HEK293 (cell line): Measurements from ENCODE around the gene EMC9.

ENCODE experiments used
- CTCF ChIA-PET: fragments of 350-600 bp; formaldehyde crosslinking; extraction: SDS; loops from one replicate; lab custom pipeline; 2021; ENCODE audit warnings: antibody characterized with exemption; lab: Yijun Ruan, JAX
- POLR2A ChIA-PET: fragments of 300-600 bp; formaldehyde crosslinking; extraction: SDS; loops from one replicate; lab custom pipeline; 2020; ENCODE audit warnings: antibody characterized with exemption, inconsistent platforms; lab: Yijun Ruan, JAX
- H3K27ac ChIP-seq: fragments of 200-500 bp; sonication (Bioruptor generic); 2 replicates; pipeline ENCODE4 v1.5.1; 2014; ENCODE audit warnings: low read depth, low read length, control low read depth, inconsistent platforms; ENCODE audit errors: extremely low read depth
- H3K36me3 ChIP-seq, 2 experiments: fragments of 200-500 bp in 1 of 2; sonication (Bioruptor generic) in 1 of 2; 1 replicate in 1 of 2; 2 replicates in 1 of 2; pipeline ENCODE4 v1.5.1; 2014 to 2017; ENCODE audit warnings: inconsistent platforms in 2 of 2, low read length in 2 of 2; ENCODE audit not compliant: control insufficient read depth in 2 of 2, insufficient read depth in 1 of 2
- H3K4me1 ChIP-seq: fragments of 200-500 bp; sonication (Bioruptor generic); 2 replicates; pipeline ENCODE4 v1.5.1; 2014; ENCODE audit warnings: mild to moderate bottlenecking, low read length, inconsistent platforms; ENCODE audit not compliant: control insufficient read depth, insufficient read depth
- H3K4me3 ChIP-seq: 2 replicates; pipeline ENCODE4 v1.5.1; 2011; ENCODE audit warnings: low read depth, mild to moderate bottlenecking, control low read depth, low read length, moderate library complexity
- H3K9me3 ChIP-seq: fragments of 200-500 bp; sonication (Bioruptor generic); 2 replicates; pipeline ENCODE4 v1.5.1; 2014; ENCODE audit warnings: low read depth, low read length, inconsistent platforms; ENCODE audit not compliant: control insufficient read depth, insufficient read depth
- BCL11A ChIP-seq: fragments of 450-650 bp; formaldehyde crosslinking; IDR thresholded peaks from 2 replicates; pipeline ENCODE4 v1.5.1; 2016; ENCODE audit warnings: low read depth, missing biosample characterization, missing genetic modification characterization
- ELK4 ChIP-seq: IDR thresholded peaks from 2 replicates; pipeline ENCODE4 v1.6.1; 2011; ENCODE audit warnings: mild to moderate bottlenecking, low read depth, low read length, borderline replicate concordance
- GFI1B ChIP-seq: fragments of 450-650 bp; formaldehyde crosslinking; IDR thresholded peaks from 2 replicates; pipeline ENCODE4 v1.5.1; 2016; ENCODE audit warnings: missing biosample characterization, missing genetic modification characterization
- HIC1 ChIP-seq: fragments of 450-650 bp; formaldehyde crosslinking; IDR thresholded peaks from 2 replicates; pipeline ENCODE4 v1.5.1; 2016; ENCODE audit warnings: missing biosample characterization, missing genetic modification characterization
- HOXD13 ChIP-seq: sonication (generic); formaldehyde crosslinking; IDR thresholded peaks from 2 replicates; pipeline ENCODE4 v1.8.0; 2022; ENCODE audit warnings: missing genetic modification reagents, borderline replicate concordance
- IKZF3 ChIP-seq: fragments of 450-650 bp; IDR thresholded peaks from 2 replicates; pipeline ENCODE4 v1.5.0; 2018; ENCODE audit warnings: missing biosample characterization, mild to moderate bottlenecking, missing genetic modification characterization, moderate library complexity
- OSR2 ChIP-seq: fragments of 450-650 bp; formaldehyde crosslinking; IDR thresholded peaks from 2 replicates; pipeline ENCODE4 v1.5.1; 2016; ENCODE audit warnings: missing biosample characterization, missing genetic modification characterization
- ZBTB1 ChIP-seq: fragments of 450-650 bp; formaldehyde crosslinking; IDR thresholded peaks from 2 replicates; pipeline ENCODE4 v1.5.1; 2016; ENCODE audit warnings: missing biosample characterization, missing genetic modification characterization
- ZNF10 ChIP-seq: fragments of 450-650 bp; formaldehyde crosslinking; IDR thresholded peaks from 2 replicates; pipeline ENCODE4 v1.5.1; 2017; ENCODE audit warnings: missing biosample characterization, missing genetic modification characterization
- ZNF2 ChIP-seq: fragments of 450-650 bp; formaldehyde crosslinking; IDR thresholded peaks from 2 replicates; pipeline ENCODE4 v1.5.1; 2016; ENCODE audit warnings: missing biosample characterization, missing genetic modification characterization
- ZNF202 ChIP-seq: fragments of 450-650 bp; formaldehyde crosslinking; IDR thresholded peaks from 2 replicates; pipeline ENCODE4 v1.5.1; 2016; ENCODE audit warnings: missing biosample characterization, missing genetic modification characterization, borderline replicate concordance
- ZNF239 ChIP-seq: fragments of 450-650 bp; formaldehyde crosslinking; IDR thresholded peaks from 2 replicates; pipeline ENCODE4 v1.5.1; 2016; ENCODE audit warnings: missing biosample characterization, missing genetic modification characterization
- ZNF280C ChIP-seq: fragments of 450-650 bp; formaldehyde crosslinking; IDR thresholded peaks from 2 replicates; pipeline ENCODE4 v1.5.1; 2016; ENCODE audit warnings: missing biosample characterization, missing genetic modification characterization
- ZNF280D ChIP-seq: fragments of 450-650 bp; formaldehyde crosslinking; IDR thresholded peaks from 2 replicates; pipeline ENCODE4 v1.5.1; 2016; ENCODE audit warnings: missing biosample characterization, missing genetic modification characterization
- ZNF600 ChIP-seq: fragments of 450-650 bp; formaldehyde crosslinking; IDR thresholded peaks from 2 replicates; pipeline ENCODE4 v1.5.1; 2016; ENCODE audit warnings: missing biosample characterization, missing genetic modification characterization
- ZNF610 ChIP-seq: fragments of 450-650 bp; formaldehyde crosslinking; IDR thresholded peaks from 2 replicates; pipeline ENCODE4 v1.5.1; 2016; ENCODE audit warnings: missing biosample characterization, missing genetic modification characterization, borderline replicate concordance
- ZNF654 ChIP-seq: fragments of 450-650 bp; formaldehyde crosslinking; IDR thresholded peaks from 2 replicates; pipeline ENCODE4 v1.5.1; 2016; ENCODE audit warnings: low read depth, missing biosample characterization, missing genetic modification characterization
- ZNF664 ChIP-seq: fragments of 450-650 bp; formaldehyde crosslinking; IDR thresholded peaks from 2 replicates; pipeline ENCODE4 v1.5.1; 2016; ENCODE audit warnings: missing biosample characterization, missing genetic modification characterization
- ZNF704 ChIP-seq: fragments of 450-650 bp; formaldehyde crosslinking; IDR thresholded peaks from 2 replicates; pipeline ENCODE4 v1.5.1; 2016; ENCODE audit warnings: missing biosample characterization, missing genetic modification characterization
- ZNF777 ChIP-seq: fragments of 450-650 bp; formaldehyde crosslinking; IDR thresholded peaks from 2 replicates; pipeline ENCODE4 v1.5.1; 2017; ENCODE audit warnings: missing biosample characterization, missing genetic modification characterization, borderline replicate concordance
- ZNF792 ChIP-seq: fragments of 450-650 bp; formaldehyde crosslinking; IDR thresholded peaks from 2 replicates; pipeline ENCODE4 v1.5.1; 2016; ENCODE audit warnings: missing biosample characterization, missing genetic modification characterization

The EMC9 gene

GRCh38 chr14:24186831-24187538 is 45.6 kb upstream of the EMC9 start:
- Histone ChIP-seq H3K36me3 (peaks cover 5 to 81% of the 10 kb centered on the region in 2 experiments), H3K4me3 (no peak overlapping the region), H3K27ac (no peak overlapping the region), H3K4me1 (peaks cover 7% of the 10 kb centered on the region; the same call in 1 of the 2 replicates), H3K9me3 (no peaks in the 10 kb centered on the region)
- TF ChIP-seq HIC1 = no peak
- no peak for TF ChIP-seq ZNF2
- ChIA-PET POLR2A (interaction anchor here (1.0 to 2.0 kb wide), 2 partner anchors 8 to 27 kb away, joined by 4 to 5 read pairs; partner anchors contain the start of genes CHMP4A and TM9SF1), CTCF (interaction anchor here (0.6 to 3.0 kb wide), 2 partner anchors 26 to 211 kb away, joined by 3 to 12 read pairs; partner anchors contain the start of gene IRF9)

GRCh38 chr14:24185741-24186140 is 44.4 kb upstream of the EMC9 start:
- CTCF ChIA-PET = interaction anchor here (0.6 to 2.2 kb wide), 3 partner anchors 24 to 111 kb away, joined by 3 to 8 read pairs (median 5); partner anchors contain the start of gene IRF9
- peaks cover 0 to 83% of the 10 kb centered on the region in 2 experiments; a peak in 2 of 3 replicates for H3K36me3 ChIP-seq
- no peak overlapping the region for H3K27ac ChIP-seq
- no peak overlapping the region for H3K4me3 ChIP-seq
- H3K9me3 ChIP-seq = no peaks in the 10 kb centered on the region
- no peak for TF ChIP-seq ZBTB1 (tag by site-specific recombination)
- no peak for TF ChIP-seq ZNF792
- TF ChIP-seq GFI1B (tag by site-specific recombination) = no peak
- no peak for TF ChIP-seq ZNF654 (tag by site-specific recombination)
- TF ChIP-seq ELK4 = no peak
- TF ChIP-seq HOXD13 (CRISPR knock-in tag) = no peak
- TF ChIP-seq BCL11A (tag by site-specific recombination) = no peak
- no peak for TF ChIP-seq ZNF610 (tag by site-specific recombination)
- TF ChIP-seq ZNF2 = no peak
- TF ChIP-seq ZNF280C = no peak
- no peak for TF ChIP-seq ZNF202
- TF ChIP-seq ZNF777 (tag by site-specific recombination) = no peak
- no peak for TF ChIP-seq ZNF10 (tag by site-specific recombination)
- POLR2A ChIA-PET = interaction anchor here (0.7 to 1.0 kb wide), 2 partner anchors 10 to 15 kb away, joined by 4 to 8 read pairs; no protein-coding TSS in a partner anchor
- peaks cover 7% of the 10 kb centered on the region; the same call in 1 of the 2 replicates for H3K4me1 ChIP-seq

GRCh38 chr14:24185026-24185425 is 43.6 kb upstream of the EMC9 start:
- CTCF ChIA-PET = interaction anchor here (0.9 to 2.2 kb wide), 2 partner anchors 24 to 112 kb away, joined by 5 to 8 read pairs; partner anchors contain the start of gene IRF9
- POLR2A ChIA-PET = interaction anchor here (0.5 to 1.0 kb wide), 2 partner anchors 14 to 91 kb away, joined by 3 to 8 read pairs; partner anchors contain the start of gene PCK2
- H3K9me3 ChIP-seq = no peaks in the 10 kb centered on the region
- H3K4me3 ChIP-seq = no peak overlapping the region
- H3K36me3 ChIP-seq = peaks cover 0 to 84% of the 10 kb centered on the region in 2 experiments; a peak in 2 of 3 replicates
- peaks cover 7% of the 10 kb centered on the region; the same call in 1 of the 2 replicates for H3K4me1 ChIP-seq
- no peak overlapping the region for H3K27ac ChIP-seq
- no peak for TF ChIP-seq OSR2 (tag by site-specific recombination)
- TF ChIP-seq ZNF704 (tag by site-specific recombination) = no peak
- no peak for TF ChIP-seq ZNF600 (tag by site-specific recombination)
- TF ChIP-seq ZNF280D (tag by site-specific recombination) = no peak
- TF ChIP-seq ZNF664 (tag by site-specific recombination) = no peak
- TF ChIP-seq ZNF239 (tag by site-specific recombination) = no peak
- TF ChIP-seq IKZF3 (tag by site-specific recombination) = no peak
